MV-4-11 (cell line): ENCODE results near the gene SEMA4D.

Source experiments
- DNase-seq: peaks from one replicate; lab custom pipeline; 2025; lab: John Stamatoyannopoulos, UW

SEMA4D gene

GRCh38 chr9:89464300-89464901, 33.5 kb downstream of the SEMA4D start:
- DNase-seq: peak; percentile 16

DNA sequence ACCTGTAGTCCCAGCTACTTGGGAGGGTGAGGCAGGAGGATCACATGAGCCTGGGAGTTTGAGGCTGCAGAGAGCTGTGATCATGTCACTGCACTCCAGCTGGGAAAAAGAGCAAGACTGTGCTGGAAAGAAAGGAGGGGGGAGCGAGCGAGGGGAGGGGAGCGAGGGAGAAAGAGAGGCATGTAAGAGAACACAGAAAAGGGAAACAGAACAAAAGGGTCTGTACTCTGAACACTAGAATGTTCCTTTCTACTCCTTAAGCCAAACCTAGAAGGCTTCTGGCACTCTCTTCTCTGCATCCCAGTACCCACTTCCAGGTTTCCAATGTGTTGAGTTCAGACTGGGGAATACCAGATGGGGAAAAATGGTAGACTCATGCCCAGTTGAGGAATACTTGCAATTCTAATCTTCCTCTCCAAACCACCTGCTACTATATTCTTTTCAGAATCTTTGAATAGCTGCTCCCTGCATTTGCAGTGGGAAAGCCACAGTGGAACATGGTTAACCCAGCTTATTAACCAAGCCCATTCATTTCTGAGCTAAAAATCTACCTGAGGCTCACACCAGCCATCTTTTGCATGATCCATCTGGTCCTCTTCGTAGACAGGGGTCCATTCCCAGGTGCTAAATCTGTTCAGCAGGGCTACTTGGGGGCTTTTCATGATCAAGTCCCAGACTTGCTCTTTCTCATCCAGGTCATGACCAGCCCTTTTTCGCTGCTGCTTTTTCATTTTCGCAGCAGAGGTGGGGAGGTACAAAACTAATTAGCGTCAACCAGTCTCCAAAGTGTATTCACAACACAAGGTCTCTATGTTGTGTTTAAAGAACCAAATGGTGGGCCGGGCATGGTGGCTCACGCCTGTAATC, 34.9 kb downstream of the SEMA4D start:
- no peak for DNase-seq

DNA sequence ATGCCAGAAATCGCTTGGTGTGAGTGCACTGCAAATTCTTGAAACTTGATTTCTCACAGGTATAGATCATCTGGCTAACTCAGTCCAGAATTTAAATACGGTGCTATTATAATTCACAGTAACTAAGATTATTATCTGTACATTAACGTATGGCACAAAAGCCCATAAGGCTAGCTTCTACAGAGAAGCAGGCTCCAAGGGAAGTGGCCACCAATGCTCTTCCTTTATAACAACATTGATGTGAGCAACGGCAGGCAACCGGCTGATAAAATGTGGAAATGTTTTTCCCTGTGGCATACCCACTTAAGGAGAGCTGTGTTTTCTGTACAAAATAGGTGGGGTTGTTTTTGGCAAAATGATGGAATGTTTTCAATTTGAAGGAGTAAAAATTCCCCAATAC, 35.7 kb downstream of the SEMA4D start:
- no peak for DNase-seq

DNA sequence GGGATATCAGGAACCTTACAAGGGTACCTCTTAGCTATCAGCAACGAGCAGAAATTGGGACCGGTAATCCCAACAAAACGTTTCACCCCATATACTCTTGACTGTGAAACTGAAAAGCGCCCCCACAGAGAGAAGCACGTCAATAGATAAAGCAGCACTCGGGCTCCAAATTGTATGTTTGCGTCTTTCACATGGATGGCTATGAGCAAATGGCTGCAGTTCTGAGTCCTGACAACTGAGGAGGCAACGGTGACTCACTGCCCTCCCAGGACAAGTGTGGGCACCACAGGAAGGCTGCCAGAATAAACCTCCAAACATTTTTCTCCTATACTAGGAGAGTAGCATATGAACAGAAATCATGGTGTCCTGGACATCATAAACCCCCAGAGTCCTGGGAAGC, 36.6 kb downstream of the SEMA4D start:
- peak; percentile 28 for DNase-seq

GRCh38 chr9:89460551-89460950, 37.4 kb downstream of the SEMA4D start:
- no peak for DNase-seq

- no peak for DNase-seq
Observed at GRCh38 chr9:89458768-89459496, 39.0 kb downstream of the SEMA4D start.

GRCh38 chr9:89457376-89457855, 40.5 kb downstream of the SEMA4D start:
- no peak for DNase-seq

GRCh38 chr9:89455356-89455824, 42.5 kb downstream of the SEMA4D start:
- DNase-seq: no peak

GRCh38 chr9:89454498-89455355, 43.2 kb downstream of the SEMA4D start:
- no peak for DNase-seq

GRCh38 chr9:89453452-89453851, 44.5 kb downstream of the SEMA4D start:
- DNase-seq: no peak

- DNase-seq: no peak
Observed at GRCh38 chr9:89452561-89452960, 45.4 kb downstream of the SEMA4D start.

- DNase-seq: no peak
Observed at GRCh38 chr9:89450213-89450612, 47.7 kb downstream of the SEMA4D start.

DNA sequence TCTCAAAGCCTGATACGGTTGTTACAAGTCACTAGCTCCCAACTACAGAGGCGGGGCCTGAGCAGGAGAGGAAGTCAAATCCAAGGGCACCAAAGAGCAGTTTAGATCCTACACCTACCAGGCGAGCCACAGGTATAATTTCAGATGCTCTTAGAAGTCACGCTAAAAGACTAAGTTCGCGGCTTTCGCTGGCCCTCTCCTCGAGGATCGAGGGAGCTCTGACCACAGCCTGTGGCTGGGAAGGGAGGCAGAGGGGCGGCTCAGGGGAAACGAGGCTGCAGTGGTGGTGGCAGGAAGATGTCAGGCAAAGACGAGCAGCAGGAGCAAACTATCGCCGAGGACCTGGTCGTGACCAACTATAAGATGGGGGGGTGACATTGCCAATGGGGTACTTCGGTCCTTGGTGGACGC, 48.6 kb downstream of the SEMA4D start:
- no peak for DNase-seq

- DNase-seq: no peak
Observed at GRCh38 chr9:89448821-89449220, 49.1 kb downstream of the SEMA4D start.

DNA sequence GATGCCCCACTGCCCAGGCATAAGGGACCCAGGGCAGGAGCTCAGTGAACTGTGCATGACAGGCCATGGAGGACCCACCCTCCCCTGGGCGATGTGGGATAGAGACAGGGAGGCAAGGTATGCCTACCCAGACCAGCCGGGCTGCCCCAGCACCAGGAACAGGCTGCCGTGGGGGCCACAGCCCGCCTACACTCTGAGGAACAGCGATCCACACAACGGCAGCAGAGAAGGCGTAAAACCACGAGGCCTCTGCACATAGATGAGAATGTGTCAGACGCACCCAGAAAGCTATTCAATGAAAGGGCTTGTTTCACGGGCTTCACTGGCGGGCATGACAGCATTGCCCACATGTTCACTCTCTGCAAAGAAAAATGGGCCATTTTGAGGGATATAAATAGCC, 49.5 kb downstream of the SEMA4D start:
- DNase-seq: peak; percentile 49

DNA sequence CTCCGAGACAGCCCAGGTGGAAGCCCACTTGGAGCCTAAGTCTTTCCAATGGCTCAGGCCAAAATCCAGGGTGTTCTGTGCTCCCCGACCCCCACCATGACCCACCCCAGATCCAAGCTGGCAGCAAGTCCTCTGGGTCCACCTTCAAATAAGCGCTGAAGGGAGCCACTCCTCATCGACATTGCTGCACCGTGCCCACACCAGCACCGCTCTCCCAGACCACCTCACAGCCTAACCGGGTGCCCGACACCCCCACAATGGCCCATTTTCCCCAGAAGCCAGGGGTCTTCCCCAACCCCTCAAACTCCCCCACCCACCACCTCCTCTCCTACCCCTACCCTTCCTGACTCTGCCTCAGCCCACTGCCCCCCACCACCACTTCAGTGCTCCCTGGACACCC, 50.5 kb downstream of the SEMA4D start:
- DNase-seq: no peak

DNA sequence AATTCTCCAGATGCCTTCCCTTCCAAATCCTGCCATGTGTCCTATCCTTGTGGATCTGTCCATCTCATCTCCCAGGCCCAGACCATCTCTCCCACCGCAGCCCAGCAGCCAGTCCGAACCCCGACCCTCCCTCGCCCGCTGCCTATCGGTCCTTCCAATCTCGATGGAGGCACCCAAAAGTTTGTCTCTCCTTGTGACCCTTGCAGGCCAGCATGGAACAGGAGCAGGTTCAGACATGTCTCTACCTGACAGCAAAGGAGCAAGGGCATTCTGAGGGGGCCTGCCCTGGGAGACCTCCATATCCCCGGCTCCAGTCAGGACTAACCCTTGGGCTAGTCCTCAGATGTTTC, 51.0 kb downstream of the SEMA4D start:
- DNase-seq: no peak

DNA sequence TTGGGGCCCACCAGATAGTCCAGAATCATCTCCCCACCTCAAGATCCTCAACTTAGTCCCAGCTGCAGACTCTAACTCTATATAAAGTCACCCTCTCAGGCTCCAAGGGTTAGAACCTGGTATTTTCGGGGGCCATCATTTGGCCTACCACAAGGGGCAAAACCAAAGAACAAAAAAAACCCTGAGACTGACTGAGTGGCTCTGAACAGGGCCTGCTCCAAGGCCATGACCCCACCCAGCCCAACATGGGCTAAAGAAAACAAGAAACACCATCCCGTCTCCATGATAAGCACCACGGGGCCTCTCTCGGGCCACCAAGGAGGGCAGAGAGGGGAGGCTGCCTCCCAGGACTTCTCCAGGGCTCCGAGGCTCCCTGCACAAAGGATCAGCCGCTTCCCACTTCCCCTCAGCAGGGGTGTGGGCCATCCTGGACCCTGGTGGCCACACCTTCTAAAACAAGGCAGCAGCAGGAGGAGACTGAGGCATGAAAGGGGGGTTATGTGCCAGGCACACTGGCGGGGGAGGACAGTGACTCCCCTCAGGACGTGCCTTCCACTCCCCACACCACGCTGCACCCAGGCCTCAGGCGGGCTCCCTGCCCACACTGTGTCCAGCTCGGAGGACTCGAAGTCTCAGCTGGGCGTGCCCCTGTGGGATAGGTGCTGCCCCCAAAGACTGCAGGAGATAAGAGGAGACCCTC, 51.5 kb downstream of the SEMA4D start:
- DNase-seq: no peak

DNA sequence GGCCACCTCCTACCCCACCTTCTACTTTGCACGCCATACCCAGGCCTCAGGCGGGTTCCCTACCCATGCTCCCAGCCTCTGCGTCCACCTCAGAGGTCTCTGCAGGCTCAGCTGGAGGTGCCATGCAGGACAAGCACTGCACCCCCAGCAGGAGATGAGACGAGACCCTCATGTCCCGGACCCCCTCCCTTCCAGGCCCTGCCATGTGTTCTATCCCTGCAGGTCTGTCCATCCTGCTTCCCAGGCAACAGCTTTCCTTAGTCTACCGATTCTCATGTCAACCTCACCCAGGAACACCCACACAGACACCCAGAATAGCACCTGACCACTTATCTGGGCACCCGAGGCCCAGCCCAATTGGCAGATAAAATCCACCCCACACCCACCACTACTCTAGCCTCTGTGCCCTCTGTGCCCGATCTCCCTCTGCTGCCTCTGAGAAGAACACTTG, 52.1 kb downstream of the SEMA4D start:
- no peak for DNase-seq

GRCh38 chr9:89444925-89445765, 52.8 kb downstream of the SEMA4D start:
- DNase-seq: peak; percentile 20
